WTC11 (cell line): ENCODE data around the gene KCNA2. TPM values are rescaled to one million over a fixed set of nuclear protein-coding genes. Genes with fewer than 3 reads are reported as not detected.

Experiments
- ATAC-seq: fragments of 200-7000 bp; cut with Tn5 transposase; 2 replicates; pipeline ENCODE4 v1.10.0; 2021; ENCODE audit warnings: mild to moderate bottlenecking, moderate library complexity
- CTCF ChIA-PET: fragments of 300-600 bp; sonication (Branson Sonifier 250); formaldehyde crosslinking; loops from one replicate; lab custom pipeline; 2021; ENCODE audit warnings: antibody characterized with exemption; lab: Charles Lee
- POLR2A ChIA-PET: fragments of 350-600 bp; sonication (Branson Sonifier 250); formaldehyde crosslinking; loops from one replicate; lab custom pipeline; 2021; ENCODE audit warnings: antibody characterized with exemption; lab: Charles Lee
- DNase-seq: peaks from one replicate; pipeline ENCODE4 v3.0.0; 2021; ENCODE audit warnings: low spot score
- H3K27ac Mint-ChIP-seq: 2 replicates; pipeline ENCODE4 v1.8.0; 2021; ENCODE audit warnings: mixed read lengths
- H3K27me3 Mint-ChIP-seq: 2 replicates; pipeline ENCODE4 v1.8.0; 2021; ENCODE audit warnings: low read depth, mild to moderate bottlenecking, moderate library complexity, mixed read lengths
- H3K36me3 Mint-ChIP-seq: 2 replicates; pipeline ENCODE4 v1.8.0; 2021; ENCODE audit warnings: mixed read lengths
- H3K4me1 Mint-ChIP-seq: 2 replicates; pipeline ENCODE4 v1.8.0; 2022; ENCODE audit warnings: mixed read lengths
- H3K4me3 Mint-ChIP-seq: 2 replicates; pipeline ENCODE4 v1.8.0; 2021; ENCODE audit warnings: mild to moderate bottlenecking, moderate library complexity, mixed read lengths
- H3K9me3 Mint-ChIP-seq: 2 replicates; pipeline ENCODE4 v1.8.0; 2021; ENCODE audit warnings: mixed read lengths
- ATF1 ChIP-seq: sonication (generic); formaldehyde crosslinking; IDR thresholded peaks from 2 replicates; pipeline ENCODE4 v1.8.1; 2023; ENCODE audit warnings: mild to moderate bottlenecking, moderate library complexity, missing genetic modification reagents
- ATF2 ChIP-seq: sonication (generic); formaldehyde crosslinking; IDR thresholded peaks from 2 replicates; pipeline ENCODE4 v1.8.1; 2022; ENCODE audit warnings: low read depth, missing genetic modification reagents, borderline replicate concordance
- CREM ChIP-seq: sonication (generic); formaldehyde crosslinking; IDR thresholded peaks from 2 replicates; pipeline ENCODE4 v1.8.1; 2022; ENCODE audit warnings: mild to moderate bottlenecking, missing genetic modification reagents, moderate library complexity
- E2F1 ChIP-seq: sonication (generic); formaldehyde crosslinking; IDR thresholded peaks from 2 replicates; pipeline ENCODE4 v1.8.0; 2022; ENCODE audit warnings: mild to moderate bottlenecking, missing genetic modification reagents
- ELF4 ChIP-seq: sonication (generic); formaldehyde crosslinking; IDR thresholded peaks from 2 replicates; pipeline ENCODE4 v1.8.1; 2022; ENCODE audit warnings: low read depth, mild to moderate bottlenecking, moderate library complexity, missing genetic modification reagents
- FOXJ3 ChIP-seq: sonication (generic); formaldehyde crosslinking; IDR thresholded peaks from 2 replicates; pipeline ENCODE4 v1.9.0; 2021; ENCODE audit warnings: missing genetic modification reagents, mild to moderate bottlenecking, borderline replicate concordance
- FOXP1 ChIP-seq: sonication (generic); formaldehyde crosslinking; IDR thresholded peaks from 2 replicates; pipeline ENCODE4 v1.8.0; 2022; ENCODE audit warnings: missing genetic modification reagents, mild to moderate bottlenecking, moderate library complexity, borderline replicate concordance
- FOXP4 ChIP-seq: sonication (generic); formaldehyde crosslinking; IDR thresholded peaks from 2 replicates; pipeline ENCODE4 v1.8.0; 2022; ENCODE audit warnings: mild to moderate bottlenecking, missing genetic modification reagents
- GTF2I ChIP-seq: fragments of 250-450 bp; sonication (Bioruptor Pico); conservative IDR thresholded peaks from 2 replicates; pipeline ENCODE4 v1.4.0; 2021; ENCODE audit warnings: mild to moderate bottlenecking
- JUN ChIP-seq: sonication (generic); formaldehyde crosslinking; IDR thresholded peaks from 2 replicates; pipeline ENCODE4 v1.8.0; 2023; ENCODE audit warnings: mild to moderate bottlenecking, missing genetic modification reagents
- KAT7 ChIP-seq: sonication (generic); formaldehyde crosslinking; IDR thresholded peaks from 2 replicates; pipeline ENCODE4 v1.8.1; 2023; ENCODE audit warnings: missing genetic modification reagents, mild to moderate bottlenecking, borderline replicate concordance
- MAX ChIP-seq: sonication (generic); formaldehyde crosslinking; IDR thresholded peaks from 2 replicates; pipeline ENCODE4 v1.8.0; 2022; ENCODE audit warnings: mild to moderate bottlenecking, missing genetic modification reagents
- MLX ChIP-seq: sonication (generic); formaldehyde crosslinking; IDR thresholded peaks from 2 replicates; pipeline ENCODE4 v1.8.1; 2023; ENCODE audit warnings: mild to moderate bottlenecking, missing genetic modification reagents, moderate library complexity
- PRDM15 ChIP-seq: sonication (generic); formaldehyde crosslinking; IDR thresholded peaks from 2 replicates; pipeline ENCODE4 v1.8.0; 2022; ENCODE audit warnings: missing genetic modification reagents
- TEAD1 ChIP-seq: sonication (generic); formaldehyde crosslinking; IDR thresholded peaks from 2 replicates; pipeline ENCODE4 v1.8.0; 2022; ENCODE audit warnings: mild to moderate bottlenecking, missing genetic modification reagents
- ZBTB21 ChIP-seq: sonication (generic); formaldehyde crosslinking; IDR thresholded peaks from 2 replicates; pipeline ENCODE4 v1.8.1; 2023; ENCODE audit warnings: mild to moderate bottlenecking, missing genetic modification reagents, borderline replicate concordance
- ZNF281 ChIP-seq: sonication (generic); formaldehyde crosslinking; IDR thresholded peaks from 2 replicates; pipeline ENCODE4 v1.8.0; 2023; ENCODE audit warnings: mild to moderate bottlenecking, missing genetic modification reagents
- ZNF512 ChIP-seq: sonication (generic); formaldehyde crosslinking; IDR thresholded peaks from 2 replicates; pipeline ENCODE4 v1.8.1; 2022; ENCODE audit warnings: missing genetic modification reagents, borderline replicate concordance
- ZNF532 ChIP-seq: fragments of 250-450 bp; sonication (Bioruptor Pico); IDR thresholded peaks from 2 replicates; pipeline ENCODE4 v1.9.0; 2021; ENCODE audit warnings: mild to moderate bottlenecking, borderline replicate concordance
- total RNA-seq: library from RNA; stranded (reverse); gene quantifications from 3 replicates; pipeline ENCODE4 v1.2.3, GENCODE V29; 2021

KCNA2 gene
- total RNA-seq, 1 experiment from 2014 or later = 0.50 TPM

- POLR2A ChIA-PET = no interaction called here
- peaks cover 27% of the 10 kb centered on the region for H3K27me3 Mint-ChIP-seq
Observed at GRCh38 chr1:110563089-110563488, 43.1 kb downstream of the KCNA2 start.

More at GRCh38 chr1:110563089-110563488, 43.1 kb downstream of the KCNA2 start:
- no peak for DNase-seq
- Mint-ChIP-seq H3K36me3 (no peaks in the 10 kb centered on the region), H3K27ac (no peak overlapping the region), H3K4me1 (peaks cover 5% of the 10 kb centered on the region; the same call in 1 of the 2 replicates), H3K9me3 (no peaks in the 10 kb centered on the region), H3K4me3 (no peak overlapping the region)
- no peak for ATAC-seq
- TF ChIP-seq FOXP1 (CRISPR knock-in tag) (no peak), JUN (CRISPR knock-in tag) (no peak), CREM (no peak), KAT7 (CRISPR knock-in tag) (no peak), ATF1 (no peak), FOXJ3 (CRISPR knock-in tag) (no peak), TEAD1 (CRISPR knock-in tag) (no peak), ELF4 (CRISPR knock-in tag) (no peak), MAX (CRISPR knock-in tag) (no peak), ZNF281 (CRISPR knock-in tag) (no peak), ZNF532 (no peak), FOXP4 (CRISPR knock-in tag) (no peak), ZBTB21 (CRISPR knock-in tag) (no peak), ATF2 (no peak), GTF2I (CRISPR knock-in tag) (no peak), ZNF512 (CRISPR knock-in tag) (no peak), PRDM15 (CRISPR knock-in tag) (no peak), E2F1 (CRISPR knock-in tag) (no peak), MLX (CRISPR knock-in tag) (no peak)
- CTCF ChIA-PET = interaction anchor here (1.6 to 3.2 kb wide), 3 partner anchors 7 to 56 kb away, joined by 3 to 12 read pairs (median 12); no protein-coding TSS in a partner anchor
